Right lobe of liver (tissue), 6 donors: Measurements from ENCODE around the gene NEURL3. TPM values are rescaled to one million over a fixed set of nuclear protein-coding genes. Genes with fewer than 3 reads are reported as not detected.

ENCODE experiments used
- ATAC-seq, 4 donors: fragments of 200-7000 bp; cut with Tn5 transposase; one replicate each; pipeline ENCODE4 v1.9.1; 2020; ENCODE audit warnings: mild to moderate bottlenecking in 4 of 4, moderate library complexity in 4 of 4
- DNase-seq, 3 donors: peaks; one replicate each; pipeline ENCODE4 v3.0.0-alpha.2; 2020
- H3K27ac ChIP-seq, 3 donors: fragments of 200-600 bp; one replicate each; pipeline ENCODE4 v1.8.0; 2022
- H3K27me3 ChIP-seq, 2 donors: fragments of 200-600 bp; one replicate each; pipeline ENCODE4 v1.8.0; 2022
- H3K36me3 ChIP-seq, 4 donors: fragments of 200-600 bp; sonication (generic) in 1 of 4; one replicate each; pipeline versions ENCODE4 v1.5.1 to v1.8.0; 2017 to 2022; ENCODE audit warnings: control low read depth in 1 of 4
- H3K4me1 ChIP-seq, 4 donors: fragments of 200-600 bp; sonication (generic) in 1 of 4; one replicate each; pipeline versions ENCODE4 v1.5.1 to v1.8.0; 2017 to 2022; ENCODE audit warnings: control low read depth in 1 of 4
- H3K4me3 ChIP-seq, 3 donors: fragments of 200-600 bp; one replicate each; pipeline ENCODE4 v1.8.0; 2022
- H3K9me3 ChIP-seq, 4 donors: fragments of 200-600 bp; sonication (generic) in 1 of 4; one replicate each; pipeline versions ENCODE4 v1.5.1 to v1.8.0; 2017 to 2022; ENCODE audit warnings: control low read depth in 1 of 4
- POLR2A ChIP-seq: fragments of 450-650 bp; IDR thresholded peaks from one replicate; pipeline ENCODE4 v1.6.1; 2017; ENCODE audit warnings: antibody characterized with exemption, mild to moderate bottlenecking
- WGBS: methylation state at CpG from one replicate; pipeline ENCODE4 v1.1.6; 2018; ENCODE audit warnings: low coverage, low lambda C conversion rate; ENCODE audit not compliant: insufficient coverage; ENCODE audit errors: missing lambda C conversion rate; 5-methylcytosine and 5-hydroxymethylcytosine counted together
- intact Hi-C, 2 donors: fragments of 100-400 bp; cut with DNase I; formaldehyde crosslinking; loops; one replicate each; pipeline versions ENCODE4 v1.11.2 to v1.14.1; 2022
- total RNA-seq, 6 experiments: library from RNA; depleted of rRNA in 2 of 6; stranded (reverse); fragments of >200 nt in 2 of 6; fragmentation: NEBNext Ultra II Directional in 3 of 6; extraction: Animal tissue kit (Norgen Biotek cat#: 25700) in 3 of 6; gene quantifications; one replicate each; pipeline versions ENCODE4 v1.1.0 to v1.2.4, GENCODE V29; 2016 to 2023
- TF ChIP-seq, protein P1 (sequence below), 4 donors: fragments of 200-600 bp in 3 of 4; fragments of 450-650 bp in 1 of 4; IDR thresholded peaks; one replicate each; pipeline versions ENCODE4 v1.5.1 to v1.8.0; 2016 to 2022; ENCODE audit warnings: antibody characterized with exemption in 4 of 4, mild to moderate bottlenecking in 2 of 4
- donor health status: DM: no; HTN: yes; CAD: no.
- donor health status: DM: no; HTN: no; CAD: no.
- donor health status: DM: no; HTN: no; CAD: no.
- donor health status: DM: no; HTN: yes; CAD: no.
- donor health status: DM: no; HTN: yes; CAD: no.

Gene NEURL3
- total RNA-seq, 6 experiments from 2014 or later: 0.23 to 3.0 (median 1.4) TPM

- Histone ChIP-seq H3K27me3 (no peaks in the 10 kb centered on the region), H3K27ac (no peak overlapping the region), H3K9me3 (no peaks in the 10 kb centered on the region), H3K4me1 (peaks cover 0 to 33% (median 17%) of the 10 kb centered on the region in 4 donors), H3K36me3 (no peaks in the 10 kb centered on the region), H3K4me3 (peak overlapping the region; percentile 18 to 38 (median 38))
- 0% methylated on average over 9 of the region's 38 CpGs for whole genome bisulfite sequencing
- DNase-seq (peak; percentile 83 to 84 (median 84)), ATAC-seq (peak; percentile 75 to 81 (median 78))
- TF ChIP-seq, protein P1, sequence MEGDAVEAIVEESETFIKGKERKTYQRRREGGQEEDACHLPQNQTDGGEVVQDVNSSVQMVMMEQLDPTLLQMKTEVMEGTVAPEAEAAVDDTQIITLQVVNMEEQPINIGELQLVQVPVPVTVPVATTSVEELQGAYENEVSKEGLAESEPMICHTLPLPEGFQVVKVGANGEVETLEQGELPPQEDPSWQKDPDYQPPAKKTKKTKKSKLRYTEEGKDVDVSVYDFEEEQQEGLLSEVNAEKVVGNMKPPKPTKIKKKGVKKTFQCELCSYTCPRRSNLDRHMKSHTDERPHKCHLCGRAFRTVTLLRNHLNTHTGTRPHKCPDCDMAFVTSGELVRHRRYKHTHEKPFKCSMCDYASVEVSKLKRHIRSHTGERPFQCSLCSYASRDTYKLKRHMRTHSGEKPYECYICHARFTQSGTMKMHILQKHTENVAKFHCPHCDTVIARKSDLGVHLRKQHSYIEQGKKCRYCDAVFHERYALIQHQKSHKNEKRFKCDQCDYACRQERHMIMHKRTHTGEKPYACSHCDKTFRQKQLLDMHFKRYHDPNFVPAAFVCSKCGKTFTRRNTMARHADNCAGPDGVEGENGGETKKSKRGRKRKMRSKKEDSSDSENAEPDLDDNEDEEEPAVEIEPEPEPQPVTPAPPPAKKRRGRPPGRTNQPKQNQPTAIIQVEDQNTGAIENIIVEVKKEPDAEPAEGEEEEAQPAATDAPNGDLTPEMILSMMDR (IDR thresholded peaks at IDR 0.05): peak; percentile 97 to 99 (median 99)
- TF ChIP-seq POLR2A: no peak
- intact Hi-C loops: loop anchor here (5.0 to 10.0 kb wide), 3 partner anchors 36 to 353 kb away; no protein-coding TSS in a partner anchor
Observed at GRCh38 chr2:96507957-96508520, 2.9 kb upstream of the NEURL3 start.

DNA sequence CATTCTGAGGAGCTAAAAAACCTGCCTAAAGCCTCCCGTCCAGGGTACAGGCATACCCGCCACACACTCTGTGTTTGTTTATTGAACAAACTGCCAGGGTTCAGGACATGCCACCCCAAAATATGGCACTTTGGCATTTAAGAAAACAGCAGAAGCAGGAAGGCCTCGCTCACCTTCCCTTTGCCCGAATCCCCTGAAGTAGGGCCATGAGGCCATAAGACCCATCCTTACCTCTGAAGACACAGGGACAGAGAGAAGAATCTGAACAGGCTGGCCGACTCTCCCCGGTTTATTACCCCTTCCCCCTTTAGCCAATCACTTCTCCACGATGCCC, 1.7 kb upstream of the NEURL3 start:
- Histone ChIP-seq H3K4me3 (no peak overlapping the region), H3K27ac (peak overlapping the region in 1 of 3 donors; percentile 5), H3K9me3 (no peaks in the 10 kb centered on the region), H3K36me3 (no peaks in the 10 kb centered on the region), H3K4me1 (peaks cover 0 to 40% (median 17%) of the 10 kb centered on the region in 4 donors), H3K27me3 (no peaks in the 10 kb centered on the region)
- WGBS: 95% methylated on average over 3 of the region's 7 CpGs
- DNase-seq: no peak
- TF ChIP-seq, protein P1 (IDR thresholded peaks at IDR 0.05): no peak
- no peak for TF ChIP-seq POLR2A
- intact Hi-C loops: loop anchor here (5.0 to 10.0 kb wide), 3 partner anchors 35 to 352 kb away; no protein-coding TSS in a partner anchor
- ATAC-seq: no peak

DNA sequence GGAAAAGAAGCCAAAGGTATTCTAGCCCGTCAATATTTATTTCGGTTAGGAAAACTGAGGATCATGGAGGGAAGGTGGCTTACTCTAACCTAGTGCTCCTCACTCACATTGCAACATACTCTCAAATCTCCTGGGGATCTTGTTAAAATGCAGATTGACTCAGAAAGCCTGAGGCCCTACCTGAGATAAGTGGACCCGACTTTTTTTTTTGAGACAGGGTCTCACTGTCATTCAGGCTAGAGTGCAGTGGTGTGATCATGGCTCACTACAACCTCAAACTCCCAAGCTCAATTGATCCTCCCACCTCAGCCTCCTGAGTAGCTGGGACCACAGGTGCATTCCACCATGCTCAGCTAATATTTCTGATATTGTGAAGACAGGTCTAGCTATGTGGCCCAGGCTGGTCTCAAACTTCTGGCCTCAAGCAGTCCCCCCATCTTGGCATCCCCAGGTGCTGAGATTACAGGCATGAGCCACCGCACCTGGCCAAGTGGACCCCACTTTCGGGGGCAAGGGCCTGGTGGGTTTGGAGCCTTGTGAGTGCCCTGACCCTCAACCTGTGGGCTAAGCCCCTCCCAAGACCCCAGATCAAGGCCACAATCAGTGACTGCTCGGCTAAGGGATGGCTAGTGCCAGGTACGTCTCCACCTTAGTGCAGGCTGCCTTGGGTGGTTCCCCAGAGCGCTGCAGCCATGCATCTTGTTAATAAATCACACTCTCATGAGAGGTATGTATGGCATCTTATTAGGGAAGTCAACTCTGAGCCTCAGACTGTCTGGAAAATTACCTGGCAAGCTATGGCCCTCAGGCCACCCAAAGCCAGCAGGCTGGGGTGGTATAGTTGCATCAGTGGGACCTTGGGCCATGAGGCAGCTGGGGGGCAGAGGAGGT, 1.1 kb upstream of the NEURL3 start:
- Histone ChIP-seq H3K36me3 (no peaks in the 10 kb centered on the region), H3K9me3 (no peaks in the 10 kb centered on the region), H3K27me3 (no peaks in the 10 kb centered on the region), H3K4me3 (no peak overlapping the region), H3K27ac (peak overlapping the region in 2 of 3 donors; percentile 17 to 50), H3K4me1 (peaks cover 0 to 46% (median 17%) of the 10 kb centered on the region in 4 donors)
- WGBS: 57% methylated on average over 1 of the region's 8 CpGs
- ATAC-seq (peak in 2 of 4 donors; percentile 3 to 5), DNase-seq (no peak)
- intact Hi-C loops: loop anchor here (5.0 to 10.0 kb wide), 3 partner anchors 34 to 351 kb away; no protein-coding TSS in a partner anchor
- no peak for TF ChIP-seq POLR2A
- TF ChIP-seq, protein P1 (IDR thresholded peaks at IDR 0.05): no peak

GRCh38 chr2:96503637-96504243, 1.4 kb downstream of the NEURL3 start:
- no peaks in the 10 kb centered on the region for H3K36me3 ChIP-seq
- peaks cover 0 to 46% (median 17%) of the 10 kb centered on the region in 4 donors for H3K4me1 ChIP-seq
- 60% methylated on average over 1 of the region's 12 CpGs for WGBS
- ATAC-seq (no peak), DNase-seq (no peak)
- no peak overlapping the region for H3K27ac ChIP-seq
- no peaks in the 10 kb centered on the region for H3K9me3 ChIP-seq
- intact Hi-C loops: loop anchor here in 1 of 2 donors (10.0 kb wide), 1 partner anchor 349 kb away; no protein-coding TSS in a partner anchor
- no peak for TF ChIP-seq POLR2A
- TF ChIP-seq, protein P1 (IDR thresholded peaks at IDR 0.05): no peak
- no peak overlapping the region for H3K4me3 ChIP-seq
- no peaks in the 10 kb centered on the region for H3K27me3 ChIP-seq
